HG03565 (cell line): ENCODE data around the gene TMEM14A.

Source experiments
- ATAC-seq: cut with Tn5 transposase; IDR thresholded peaks from one replicate; pipeline ENCODE4 v1.9.1; 2021; ENCODE audit warnings: mild to moderate bottlenecking, moderate library complexity; ENCODE audit not compliant: unreplicated experiment

Gene TMEM14A, protein sequence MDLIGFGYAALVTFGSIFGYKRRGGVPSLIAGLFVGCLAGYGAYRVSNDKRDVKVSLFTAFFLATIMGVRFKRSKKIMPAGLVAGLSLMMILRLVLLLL

DNA sequence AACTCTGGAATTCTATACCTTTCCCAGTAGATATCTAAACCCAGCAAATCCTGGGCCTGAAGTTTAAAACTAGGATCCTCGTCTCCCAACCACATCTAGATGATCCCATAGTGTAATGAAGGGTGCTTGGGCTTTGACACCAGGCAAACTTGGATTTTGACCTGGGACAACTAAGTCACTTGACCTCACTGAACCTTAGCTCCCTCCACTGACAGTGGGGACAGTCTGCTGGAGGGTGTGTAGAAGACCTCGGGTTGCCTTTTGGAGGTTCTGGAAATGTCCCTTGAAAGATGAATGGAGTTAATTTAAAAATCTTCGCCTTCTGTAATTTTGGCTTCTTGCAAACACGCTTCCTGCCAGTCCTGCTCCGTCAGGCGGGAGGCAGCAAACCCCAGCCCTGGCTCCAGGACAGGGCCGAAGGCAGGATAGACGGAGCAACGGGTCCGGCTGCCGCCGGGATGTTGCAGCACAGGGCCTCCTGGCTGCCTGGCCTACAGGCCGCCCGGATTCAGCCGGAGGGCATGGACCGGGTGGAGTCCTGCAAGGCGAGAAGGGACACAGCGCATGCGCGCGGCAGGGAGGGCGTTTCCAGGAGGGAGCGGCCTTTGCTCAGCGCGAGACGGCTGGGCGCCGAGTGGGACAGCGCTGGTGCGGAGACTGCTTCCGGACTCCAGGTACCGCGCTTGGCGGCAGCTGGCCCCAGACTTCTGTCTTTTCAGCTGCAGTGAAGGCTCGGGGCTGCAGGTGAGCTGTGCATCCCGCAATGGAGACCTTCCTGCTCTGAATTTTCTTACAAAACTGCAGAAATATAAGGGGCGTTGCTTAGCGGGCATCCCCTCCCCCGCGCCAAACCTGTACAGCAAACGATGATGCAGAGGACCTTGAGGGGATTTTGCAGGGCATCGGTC is at the start of gene TMEM14A:
TMEM14A (plus strand) TSS at position 612 of the 908 bp plus-strand sequence. CDS start 5,990 bp downstream, outside the sequence.
- ATAC-seq: peak; percentile 95

DNA sequence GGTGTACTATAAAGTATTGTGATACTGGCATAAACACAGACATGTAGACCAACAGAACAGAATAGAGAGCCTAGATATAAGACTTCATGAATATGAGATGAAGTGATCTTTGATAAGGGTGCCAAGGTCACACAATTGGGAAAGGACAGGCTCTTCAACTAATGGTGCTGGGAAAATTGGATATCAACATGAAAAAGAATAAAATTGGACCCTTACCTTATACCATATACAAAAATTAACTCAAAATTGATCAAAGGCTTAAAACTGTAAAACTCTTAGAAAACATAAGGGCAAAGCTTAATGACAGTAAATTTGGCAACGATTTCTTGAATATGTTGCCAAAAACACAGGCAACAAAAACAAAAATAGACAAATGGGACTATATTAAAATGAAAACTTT is 49.3 kb upstream of the TMEM14A start:
- no peak for ATAC-seq

DNA sequence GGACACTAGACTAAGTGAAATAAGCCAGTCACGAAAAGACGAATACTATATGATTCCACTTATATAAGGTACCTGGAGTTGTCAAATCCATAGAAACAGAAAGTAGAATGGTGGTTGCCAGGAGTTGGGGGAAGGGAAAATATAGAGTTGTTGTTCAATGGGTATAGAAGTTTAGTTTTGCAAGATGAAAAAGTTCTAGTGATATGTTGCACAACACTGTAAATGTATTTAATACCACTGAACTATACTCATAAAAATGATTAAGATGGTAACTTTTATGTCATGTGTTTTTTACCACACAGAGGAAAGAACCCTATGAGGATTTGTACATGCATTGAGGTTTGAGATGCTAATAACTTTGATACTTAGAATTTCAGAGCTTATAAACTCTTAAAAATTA is 48.1 kb upstream of the TMEM14A start:
- ATAC-seq: no peak

DNA sequence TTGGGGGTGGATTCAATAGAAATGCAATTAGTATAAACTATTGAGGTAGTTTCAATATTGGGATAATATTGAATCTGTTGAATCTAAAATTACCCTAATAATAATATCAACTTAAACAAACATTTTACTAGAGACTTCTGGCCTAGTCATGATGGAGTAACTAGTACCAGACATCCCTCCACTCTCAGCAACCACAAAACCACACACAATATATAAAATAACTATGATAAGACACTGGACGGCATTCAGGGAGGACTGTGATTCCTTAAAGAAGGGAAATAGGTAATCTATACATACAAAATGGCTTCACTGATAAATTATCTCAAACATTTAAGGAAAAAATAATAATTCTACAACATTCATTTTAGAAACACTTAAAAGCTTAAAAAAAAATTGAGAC is 38.9 kb upstream of the TMEM14A start:
- no peak for ATAC-seq

DNA sequence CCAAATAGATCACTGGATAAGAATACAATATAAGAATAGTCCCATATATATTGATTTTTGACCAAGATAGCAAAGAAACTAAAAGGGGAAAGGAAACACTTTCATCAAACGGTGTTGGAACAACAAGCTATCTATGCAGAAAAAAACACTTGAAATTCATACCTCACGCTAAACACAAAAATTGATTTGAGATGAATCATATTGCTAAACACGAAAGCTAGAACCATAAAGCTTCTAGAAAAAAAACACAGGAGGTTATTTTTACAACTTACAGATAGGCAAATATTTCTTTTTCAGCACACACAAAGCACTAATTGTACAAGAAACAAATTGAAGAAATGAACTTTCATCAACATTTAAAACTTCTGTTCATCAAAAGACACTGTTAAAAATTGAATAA is 36.7 kb upstream of the TMEM14A start:
- ATAC-seq: no peak

DNA sequence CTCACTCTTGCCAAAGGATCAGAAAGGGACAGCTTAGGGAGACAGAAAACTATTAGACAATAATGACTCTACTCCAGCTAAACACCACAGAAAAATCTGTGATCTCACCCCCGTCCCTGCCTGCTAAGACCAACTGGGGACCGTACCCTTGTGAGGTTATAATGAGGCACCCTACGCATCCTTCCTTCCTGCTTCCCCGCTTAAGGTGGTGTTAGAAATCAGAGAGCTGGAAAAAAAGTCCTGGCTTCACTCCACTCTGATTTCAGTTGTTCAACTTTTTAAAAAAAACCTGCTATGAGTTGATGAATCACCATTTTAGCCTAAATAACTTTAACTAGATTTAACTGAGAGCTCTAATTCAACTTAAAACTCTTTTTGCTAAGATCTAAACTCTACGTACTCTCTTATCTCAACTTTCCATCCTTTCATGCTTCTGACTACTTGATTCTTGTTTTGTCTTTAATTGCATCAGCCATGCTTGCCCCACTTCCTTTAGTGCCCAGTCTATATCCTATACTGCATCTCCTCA is 35.8 kb upstream of the TMEM14A start:
- no peak for ATAC-seq

DNA sequence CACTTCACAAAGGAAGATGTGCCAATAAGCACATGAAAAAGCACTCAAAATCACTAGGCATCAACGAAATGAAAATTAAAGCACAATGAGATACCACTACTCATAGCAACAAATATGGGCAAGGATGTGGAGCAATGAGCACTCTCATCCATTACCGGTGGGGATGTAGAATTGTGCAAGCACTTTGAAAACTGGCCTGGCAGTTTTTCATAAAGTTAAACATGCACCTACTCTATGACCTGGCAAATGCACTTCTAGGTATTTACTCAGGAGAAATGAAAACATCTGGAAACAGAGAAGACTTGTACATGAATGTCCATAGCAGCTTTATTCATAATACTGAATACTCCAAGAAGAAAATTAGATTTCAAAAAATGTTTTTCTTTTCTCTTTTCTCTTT is 34.1 kb upstream of the TMEM14A start:
- no peak for ATAC-seq

DNA sequence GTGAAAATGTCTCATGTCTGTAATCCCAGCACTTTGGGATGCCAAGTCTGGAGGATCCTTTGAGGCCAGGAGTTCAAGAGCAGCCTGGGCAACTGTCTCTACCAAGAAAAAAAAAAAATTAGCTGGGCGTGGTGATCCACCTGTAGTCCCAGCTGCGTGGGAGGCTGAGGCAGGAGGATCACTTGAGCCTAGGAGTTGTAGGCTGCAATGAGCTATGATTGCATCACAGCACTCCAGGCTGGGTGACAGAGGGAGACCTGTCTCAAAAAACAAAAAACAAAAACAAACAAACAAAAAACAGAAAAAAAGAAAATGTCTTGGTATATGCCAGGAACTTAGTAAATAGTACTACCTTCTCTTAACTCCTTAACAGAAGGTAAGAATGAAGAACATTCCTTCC is 31.4 kb upstream of the TMEM14A start:
- no peak for ATAC-seq

DNA sequence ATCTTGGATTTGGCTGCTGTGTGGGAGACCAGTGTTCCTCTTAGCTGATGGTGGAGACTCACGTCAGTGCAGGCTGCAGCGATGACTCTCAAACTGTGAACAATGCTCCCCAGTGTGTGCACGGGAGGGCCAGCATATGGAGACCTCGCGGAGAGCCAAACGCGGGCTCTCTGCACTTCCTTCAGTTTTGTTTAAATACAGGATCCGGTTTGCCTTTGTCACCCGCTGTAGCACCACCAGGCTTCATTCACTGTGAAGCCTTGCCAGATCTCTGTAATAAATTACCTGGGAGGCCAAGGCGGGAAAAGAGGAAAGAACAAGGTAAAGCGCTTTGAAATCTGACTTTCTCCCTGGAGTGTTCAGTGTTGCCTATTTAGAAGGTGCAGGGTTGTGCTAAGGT is 30.7 kb upstream of the TMEM14A start:
- ATAC-seq: no peak

DNA sequence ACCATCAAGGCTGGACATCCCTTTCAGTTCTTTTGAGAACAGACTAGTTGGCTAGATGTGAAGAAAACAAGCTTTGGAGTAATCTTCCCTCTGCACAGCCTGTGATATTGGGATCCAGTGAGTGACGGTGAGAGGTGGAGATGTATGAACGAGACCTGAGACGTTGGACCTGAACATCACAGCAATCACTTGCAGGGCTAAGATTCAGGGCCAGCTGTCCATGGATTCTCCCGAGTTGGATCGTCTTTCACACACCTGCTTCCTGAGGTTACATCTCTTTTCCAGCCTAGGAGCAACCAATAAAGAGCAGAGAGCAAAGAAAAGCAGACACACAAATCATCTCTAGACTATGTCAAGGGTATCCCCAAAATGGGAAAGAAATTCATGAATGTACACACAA is 30.0 kb upstream of the TMEM14A start:
- ATAC-seq: no peak

DNA sequence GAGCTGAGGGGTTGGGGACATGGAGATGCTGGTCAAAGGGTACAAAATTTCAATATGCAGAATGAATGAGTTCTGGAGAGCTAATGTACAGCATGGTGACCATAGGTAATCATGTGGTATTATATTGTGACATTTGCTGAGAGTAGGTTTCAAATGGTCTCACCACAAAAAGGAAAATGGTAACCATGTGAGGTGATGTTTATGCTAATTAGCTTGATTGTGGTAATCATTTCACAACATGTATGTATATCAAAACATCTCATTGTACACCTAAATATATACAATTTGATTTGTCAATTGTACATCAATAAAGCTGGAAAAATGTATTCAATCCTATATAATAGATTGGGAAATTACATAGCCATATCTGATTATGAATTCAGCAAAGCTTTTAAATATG is 29.5 kb upstream of the TMEM14A start:
- no peak for ATAC-seq

DNA sequence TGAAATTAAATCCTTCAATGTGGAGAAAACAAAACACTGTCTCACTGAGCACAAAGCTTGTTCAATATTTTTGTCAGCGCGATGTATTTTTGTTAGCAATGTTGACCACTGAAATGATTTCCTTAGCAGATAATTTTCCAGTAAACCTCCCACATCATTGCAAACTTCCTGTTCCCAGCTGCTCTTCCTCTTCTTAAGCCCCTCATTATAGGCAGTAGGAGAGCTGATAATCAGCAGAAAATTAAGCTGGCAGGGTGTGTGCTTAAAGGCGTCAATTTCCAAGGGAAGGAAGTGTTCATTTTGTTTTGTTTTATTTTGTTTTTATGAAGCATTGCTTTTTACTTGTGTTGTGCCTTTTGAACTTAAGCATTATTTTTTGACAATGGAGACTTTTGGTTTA is 29.1 kb upstream of the TMEM14A start:
- no peak for ATAC-seq

DNA sequence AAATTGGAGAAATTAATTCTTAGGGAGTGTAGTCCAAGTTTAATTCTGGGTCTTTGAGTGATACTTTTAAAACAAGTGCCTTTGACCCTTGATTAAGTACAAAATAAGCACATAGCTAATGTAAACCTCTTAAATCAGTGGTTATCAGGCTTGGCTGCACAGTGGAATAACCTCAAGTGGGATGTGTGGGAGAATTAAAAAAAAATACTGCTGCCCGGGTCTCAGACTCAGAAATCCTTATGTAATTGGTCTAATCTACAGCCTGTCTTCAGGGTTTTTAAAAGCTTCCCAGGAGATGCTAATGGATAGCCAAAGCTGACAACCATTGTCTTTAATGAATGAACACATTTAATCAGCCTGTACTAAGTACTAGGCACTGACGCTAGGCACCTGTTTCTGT is 28.5 kb upstream of the TMEM14A start:
- no peak for ATAC-seq

DNA sequence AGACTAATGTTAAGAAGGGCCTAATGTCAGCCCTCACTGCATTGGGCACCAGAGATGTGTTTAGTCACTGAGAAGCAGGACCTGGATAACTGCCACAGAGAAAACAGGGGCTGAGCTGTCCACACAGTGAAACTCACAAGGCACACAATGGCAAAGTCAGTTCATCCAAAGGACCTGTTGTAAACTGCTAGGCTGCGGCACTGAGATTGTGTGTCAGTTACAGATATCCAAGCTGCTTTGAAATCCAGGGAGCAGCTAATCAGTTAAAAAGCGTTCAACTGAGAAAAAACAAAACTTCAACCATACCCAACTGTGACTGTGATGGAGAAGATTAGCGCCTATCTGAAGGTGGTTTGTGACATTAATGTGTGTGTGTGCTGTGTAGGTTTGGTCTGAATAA is 27.8 kb upstream of the TMEM14A start:
- ATAC-seq: no peak

DNA sequence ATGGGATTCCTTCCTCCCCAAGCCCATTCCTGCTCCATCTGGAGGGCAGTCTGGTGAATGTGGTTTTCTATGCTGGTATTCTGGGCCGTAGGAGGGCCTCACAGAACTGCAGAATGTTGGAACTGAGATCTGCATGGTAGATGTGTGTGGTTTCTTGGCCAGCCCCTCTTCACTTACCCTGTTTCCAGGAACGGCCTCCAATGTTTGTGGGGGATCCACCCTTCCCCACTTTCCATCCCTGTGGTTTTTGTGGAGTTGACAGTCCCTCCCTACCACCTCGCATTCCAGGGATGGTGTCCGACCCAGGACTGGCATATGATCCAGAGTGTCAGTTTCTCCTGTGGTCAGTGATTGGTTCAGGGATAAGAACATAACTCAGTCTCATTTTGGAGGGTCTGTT is 26.7 kb upstream of the TMEM14A start:
- no peak for ATAC-seq

DNA sequence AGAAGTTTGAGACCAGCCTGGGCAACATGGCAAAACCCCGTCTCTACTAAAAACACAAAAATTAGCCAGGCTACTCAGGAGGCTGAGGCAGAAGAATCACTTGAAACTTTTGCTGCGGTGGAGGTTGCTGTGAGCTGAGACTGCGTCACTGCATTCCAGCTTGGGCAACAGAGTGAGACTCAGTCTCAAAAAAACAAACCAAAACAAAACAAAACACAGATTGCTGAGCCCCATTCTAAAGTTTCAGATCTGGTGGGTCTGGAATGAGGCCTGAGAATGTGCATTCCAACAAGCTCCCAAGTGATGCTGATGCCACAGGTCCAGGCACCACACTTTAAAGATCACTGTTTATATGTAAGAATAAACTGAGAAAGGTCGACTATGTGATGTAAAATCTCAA is 24.9 kb upstream of the TMEM14A start:
- no peak for ATAC-seq

DNA sequence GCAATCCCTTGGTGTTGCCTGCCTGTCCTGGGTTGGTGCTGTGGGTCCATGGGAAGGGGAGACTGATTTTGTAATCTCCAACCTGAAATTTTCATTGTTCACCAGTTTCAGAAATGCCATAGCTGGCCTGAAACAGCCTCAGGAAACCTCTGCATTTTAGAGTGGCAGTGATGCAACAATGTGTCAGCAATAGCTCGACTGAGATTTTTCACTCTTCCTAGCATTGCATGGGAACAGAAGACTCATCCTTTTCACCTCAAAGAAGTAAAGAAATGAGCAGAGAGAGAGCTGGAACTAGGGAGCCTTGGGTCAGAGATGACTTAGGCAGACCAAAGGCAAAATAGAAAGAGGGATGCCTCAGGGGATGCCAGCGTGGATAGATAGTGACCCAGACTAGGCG is 23.7 kb upstream of the TMEM14A start:
- ATAC-seq: no peak

DNA sequence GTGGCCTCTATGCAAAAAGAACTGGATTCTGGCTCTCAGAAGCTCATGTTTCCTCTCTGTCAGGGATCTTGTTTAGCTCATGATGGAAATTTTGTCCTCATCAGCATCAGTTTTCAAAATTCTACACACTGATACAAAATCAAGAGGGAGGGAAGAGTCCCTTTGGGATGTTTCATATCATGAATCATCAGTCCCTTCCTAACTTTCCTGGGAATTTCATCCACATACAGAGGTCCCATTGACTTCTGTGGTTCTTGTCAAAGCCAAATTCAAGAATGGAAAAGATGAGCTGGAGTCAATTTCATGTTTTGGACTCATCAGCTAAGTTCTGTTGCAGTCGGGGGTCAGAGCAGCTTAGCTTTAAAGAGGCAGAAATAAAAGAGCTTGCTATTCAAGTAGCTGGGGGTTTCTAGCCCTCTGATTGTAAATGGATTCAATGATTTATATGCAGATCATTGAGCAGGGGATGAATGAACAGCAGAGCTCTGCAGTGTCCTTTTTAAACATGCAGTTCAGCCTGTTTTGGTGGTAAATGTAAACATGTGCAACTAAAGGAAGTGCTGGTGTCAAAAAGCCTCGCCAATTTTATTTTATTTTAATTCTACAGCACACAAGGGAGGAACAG is 21.3 kb upstream of the TMEM14A start:
- ATAC-seq: no peak

DNA sequence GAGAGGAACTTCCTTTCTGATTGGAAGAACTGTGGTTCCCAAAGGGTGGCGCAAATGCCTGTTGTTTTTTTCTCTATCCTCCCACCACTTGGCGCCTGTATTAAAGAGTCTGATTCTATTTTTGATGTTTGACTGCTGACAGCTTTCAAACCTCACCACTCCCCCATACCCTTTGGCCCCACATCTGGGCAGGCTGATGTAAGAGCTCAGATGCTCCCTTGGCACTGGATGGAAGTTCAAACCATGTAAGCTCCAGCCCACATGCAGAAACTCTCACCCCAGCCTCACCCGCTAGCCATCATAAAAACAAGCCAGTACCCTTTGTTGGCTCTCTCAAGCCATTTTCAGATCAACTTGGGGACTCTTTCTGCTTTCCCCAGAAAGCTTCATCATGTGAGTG is 20.0 kb upstream of the TMEM14A start:
- no peak for ATAC-seq

DNA sequence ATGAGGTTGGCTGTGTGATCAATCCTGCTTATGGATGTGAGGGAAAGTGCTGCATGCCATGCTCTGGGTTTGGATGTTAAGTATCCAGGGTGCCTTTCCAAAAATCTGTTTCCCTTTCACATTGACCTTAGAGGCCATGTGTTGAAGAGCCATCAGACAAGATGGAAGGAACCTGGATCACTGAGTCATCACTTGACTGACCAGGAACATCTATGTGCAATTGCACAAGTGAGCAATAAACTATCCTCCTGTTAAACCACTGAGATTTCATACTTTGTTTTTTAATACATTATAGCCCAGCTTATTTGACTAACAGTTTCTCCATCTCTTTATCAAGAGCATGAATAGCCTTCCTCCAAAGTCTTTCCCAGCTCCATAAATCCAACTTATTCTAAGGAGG is 17.8 kb upstream of the TMEM14A start:
- ATAC-seq: no peak

DNA sequence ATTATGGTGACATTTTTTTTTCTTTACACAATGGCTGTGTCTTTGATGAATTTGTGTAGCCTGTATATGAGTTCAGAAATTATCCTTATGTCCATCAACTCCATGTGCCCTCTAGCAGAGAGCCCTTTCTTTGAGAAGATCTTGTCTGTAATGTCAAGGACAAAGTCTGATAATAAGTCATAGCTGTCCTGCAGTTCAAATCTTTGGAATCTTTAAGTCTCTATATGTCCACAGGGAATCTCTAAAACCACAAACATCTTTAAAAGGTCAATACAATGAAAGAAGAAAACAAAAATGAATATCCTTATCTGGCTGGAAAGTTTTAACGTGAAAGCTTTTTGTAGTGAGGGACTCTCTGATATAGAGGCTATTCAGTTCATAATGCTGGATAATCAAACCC is 16.9 kb upstream of the TMEM14A start:
- no peak for ATAC-seq

DNA sequence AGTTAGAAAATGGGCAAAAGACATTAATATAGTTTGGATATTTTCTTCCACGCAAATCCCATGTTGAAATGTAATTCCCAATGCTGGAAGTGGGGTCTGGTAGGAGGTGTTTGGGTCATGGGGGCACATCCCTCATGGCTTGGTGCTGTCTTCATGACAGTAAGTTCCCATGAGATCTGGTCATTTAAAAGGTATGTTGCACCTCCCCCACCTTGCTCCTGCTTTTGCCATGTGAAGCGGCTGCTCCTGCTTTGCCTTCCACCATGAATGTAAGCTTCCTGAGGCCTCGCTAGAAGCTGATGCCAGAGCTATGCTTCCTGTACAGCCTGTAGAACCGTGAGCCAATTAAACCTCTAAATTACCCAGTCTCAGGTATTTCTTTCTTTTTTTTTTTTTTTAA is 16.3 kb upstream of the TMEM14A start:
- ATAC-seq: no peak
